Thymus (tissue), 11 donors: Measurements from ENCODE around the gene HEXD. TPM values are rescaled to one million over a fixed set of nuclear protein-coding genes. Genes with fewer than 3 reads are reported as not detected.

Experiments
- DNase-seq, 9 donors: peaks; one replicate each; pipeline ENCODE4 v3.0.0-alpha.2; 2013; ENCODE audit warnings: low spot score in 9 of 9, low read depth in 6 of 9, missing footprints in 1 of 9
- H3K27ac ChIP-seq, 2 donors: one replicate each; pipeline ENCODE4 v1.5.1; 2013; ENCODE audit warnings: control low read depth in 1 of 2, low read depth in 1 of 2, low read length in 1 of 2, mild to moderate bottlenecking in 1 of 2, moderate library complexity in 1 of 2
- H3K27me3 ChIP-seq, 2 donors: one replicate each; pipeline ENCODE4 v1.5.1; 2013; ENCODE audit warnings: low read length in 1 of 2; ENCODE audit not compliant: control insufficient read depth in 2 of 2, insufficient read depth in 1 of 2
- H3K36me3 ChIP-seq, 2 donors: one replicate each; pipeline ENCODE4 v1.5.1; 2013; ENCODE audit warnings: low read length in 1 of 2, mild to moderate bottlenecking in 1 of 2, moderate library complexity in 1 of 2; ENCODE audit not compliant: control insufficient read depth in 2 of 2, insufficient read depth in 2 of 2
- H3K4me1 ChIP-seq, 2 donors: one replicate each; pipeline ENCODE4 v1.5.1; 2013; ENCODE audit warnings: low read length in 2 of 2; ENCODE audit not compliant: control insufficient read depth in 2 of 2, insufficient read depth in 2 of 2
- H3K4me3 ChIP-seq, 2 donors: one replicate each; pipeline ENCODE4 v1.5.1; 2013; ENCODE audit warnings: low read length in 2 of 2, control low read depth in 1 of 2, mild to moderate bottlenecking in 1 of 2
- H3K9me3 ChIP-seq, 2 donors: one replicate each; pipeline ENCODE4 v1.5.1; 2013; ENCODE audit warnings: low read length in 1 of 2, mild to moderate bottlenecking in 1 of 2; ENCODE audit not compliant: control insufficient read depth in 2 of 2, insufficient read depth in 1 of 2
- WGBS: extraction: QIAGEN DNeasy Blood & Tissue Kit; methylation state at CpG from one replicate; pipeline ENCODE4 v1.1.7; 2013; 5-methylcytosine and 5-hydroxymethylcytosine counted together
- polyA plus RNA-seq: library from polyadenylated mRNA; stranded (reverse); fragments of 200-250 nt; gene quantifications from one replicate; pipeline ENCODE4 v1.2.3, GENCODE V29; 2013
- total RNA-seq: library from RNA; stranded (reverse); fragments of 120-200 nt; gene quantifications from one replicate; pipeline ENCODE4 v1.2.4, GENCODE V29; 2013
- donor health status: healthy.

Gene HEXD
- total and polyA plus RNA-seq, 2 donors: 15.9 to 186 TPM

- DNase-seq: no peak
- Histone ChIP-seq H3K4me3 (no peak overlapping the region), H3K27ac (no peak overlapping the region), H3K4me1 (no peaks in the 10 kb centered on the region), H3K9me3 (no peaks in the 10 kb centered on the region), H3K27me3 (no peaks in the 10 kb centered on the region), H3K36me3 (peaks cover 24 to 34% of the 10 kb centered on the region in 2 donors)
- WGBS: 95% methylated on average over 12 of the region's 12 CpGs
Observed at GRCh38 chr17:82435103-82435502, 17.0 kb downstream of the HEXD start.

DNA sequence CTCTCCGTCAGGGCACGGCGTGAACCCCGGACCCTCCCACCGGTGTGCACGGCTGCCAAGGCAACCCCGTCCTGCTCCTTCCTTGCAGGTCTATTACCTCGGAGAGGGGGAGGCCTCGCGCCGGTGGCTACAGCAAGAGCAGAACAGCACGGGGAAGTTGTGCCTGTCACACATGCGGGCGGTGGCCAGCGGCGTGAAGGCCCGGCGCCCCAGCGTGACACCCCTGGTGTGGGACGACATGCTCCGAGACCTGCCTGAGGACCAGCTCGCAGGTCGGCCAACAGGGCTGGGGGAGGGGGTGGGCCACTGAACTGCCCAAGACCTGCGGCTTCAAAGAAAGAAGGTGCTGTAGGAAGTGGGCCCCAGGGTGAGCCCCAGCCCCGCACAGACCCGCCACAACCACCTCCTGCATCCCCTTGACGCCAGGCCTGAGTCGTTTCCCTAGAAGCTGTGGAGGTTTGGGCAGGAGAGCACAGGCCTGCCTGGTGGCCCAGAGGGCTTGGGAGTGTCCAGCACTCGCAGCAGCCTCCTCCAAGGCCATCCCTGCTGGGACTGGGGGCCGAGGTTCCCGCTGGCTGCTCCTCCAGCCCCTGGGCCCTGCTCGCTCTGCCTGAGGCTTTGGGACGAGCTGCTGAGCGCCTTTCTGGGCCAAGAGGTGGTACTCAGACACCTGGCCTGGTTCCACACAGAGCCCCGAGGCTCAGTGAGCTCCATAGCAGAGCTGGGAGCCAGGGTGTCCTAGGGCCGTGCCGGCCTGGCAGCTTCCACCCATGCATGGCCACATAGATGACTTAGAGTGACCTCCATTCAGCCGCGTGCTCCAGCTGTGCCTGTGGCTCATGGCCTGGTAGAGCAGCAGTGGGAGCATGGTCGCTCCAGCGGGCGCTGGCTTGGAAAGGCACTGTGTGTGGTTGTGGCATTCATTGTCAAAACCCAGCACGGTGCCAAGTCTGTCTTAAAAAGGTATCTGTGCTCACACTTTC is 17.7 kb downstream of the HEXD start:
- WGBS: 97% methylated on average over 43 of the region's 43 CpGs
- Histone ChIP-seq H3K27me3 (no peaks in the 10 kb centered on the region), H3K4me1 (no peaks in the 10 kb centered on the region), H3K4me3 (no peak overlapping the region), H3K36me3 (peaks cover 24 to 33% of the 10 kb centered on the region in 2 donors), H3K9me3 (peaks cover 0 to 2% of the 10 kb centered on the region in 2 donors), H3K27ac (no peak overlapping the region)
- DNase-seq: no peak

DNA sequence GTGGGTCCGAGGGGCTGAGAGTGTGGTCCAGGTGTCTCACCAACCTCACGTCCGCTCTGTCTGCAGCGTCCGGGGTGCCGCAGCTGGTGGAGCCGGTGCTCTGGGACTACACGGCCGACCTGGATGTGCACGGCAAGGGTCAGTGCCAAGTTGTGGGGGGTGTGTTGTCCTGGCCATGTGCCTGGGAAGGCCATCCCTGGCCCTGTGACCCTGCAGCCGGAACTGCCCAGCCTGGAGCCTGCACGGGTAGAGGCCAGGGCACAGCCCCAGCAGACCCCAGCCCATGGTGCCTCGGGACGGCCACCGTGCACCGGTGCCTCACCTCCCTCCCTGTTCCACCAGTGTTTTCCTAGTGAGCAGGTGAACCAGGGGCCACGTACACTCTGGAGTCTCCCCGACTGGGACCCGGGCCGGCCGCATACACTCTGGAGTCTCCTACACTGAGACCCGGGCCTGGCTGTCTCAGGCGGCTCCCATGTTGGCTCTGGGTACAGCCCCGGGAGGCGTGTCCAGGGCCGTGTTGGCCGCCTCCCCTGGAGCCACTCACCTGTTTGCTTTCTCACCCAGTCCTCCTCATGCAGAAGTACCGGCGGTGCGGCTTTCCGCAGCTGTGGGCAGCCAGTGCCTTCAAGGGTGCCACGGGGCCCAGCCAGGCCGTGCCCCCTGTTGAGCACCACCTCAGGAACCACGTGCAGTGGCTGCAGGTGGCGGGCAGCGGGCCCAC is 18.6 kb downstream of the HEXD start:
- no peak overlapping the region for H3K4me3 ChIP-seq
- no peaks in the 10 kb centered on the region for H3K27me3 ChIP-seq
- H3K27ac ChIP-seq: no peak overlapping the region
- peaks cover 1 to 10% of the 10 kb centered on the region in 2 donors for H3K9me3 ChIP-seq
- no peaks in the 10 kb centered on the region for H3K4me1 ChIP-seq
- WGBS: 97% methylated on average over 36 of the region's 36 CpGs
- DNase-seq: no peak
- H3K36me3 ChIP-seq: peaks cover 30 to 36% of the 10 kb centered on the region in 2 donors

DNA sequence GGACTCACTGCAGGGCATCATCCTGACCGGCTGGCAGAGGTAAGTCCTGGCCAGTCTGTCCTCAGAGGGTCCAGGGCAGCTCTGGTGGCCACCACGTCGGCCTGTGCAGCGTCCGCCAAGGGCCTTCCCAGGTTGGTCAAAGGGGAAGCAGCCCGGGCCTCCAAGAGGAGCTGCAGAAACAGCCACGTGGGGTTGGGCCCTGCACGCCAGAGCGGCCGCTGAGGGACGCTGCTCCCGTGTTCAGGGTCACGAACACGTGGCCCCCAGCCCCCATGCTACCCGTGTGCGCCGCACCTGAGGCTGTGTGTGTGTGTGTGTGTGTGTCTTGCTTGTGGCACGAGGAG is 19.1 kb downstream of the HEXD start:
- Histone ChIP-seq H3K9me3 (peaks cover 1 to 12% of the 10 kb centered on the region in 2 donors), H3K4me3 (no peak overlapping the region), H3K4me1 (no peaks in the 10 kb centered on the region), H3K27ac (no peak overlapping the region), H3K27me3 (no peaks in the 10 kb centered on the region), H3K36me3 (peaks cover 33 to 37% of the 10 kb centered on the region in 2 donors)
- DNase-seq: no peak
- WGBS: 98% methylated on average over 18 of the region's 18 CpGs

DNA sequence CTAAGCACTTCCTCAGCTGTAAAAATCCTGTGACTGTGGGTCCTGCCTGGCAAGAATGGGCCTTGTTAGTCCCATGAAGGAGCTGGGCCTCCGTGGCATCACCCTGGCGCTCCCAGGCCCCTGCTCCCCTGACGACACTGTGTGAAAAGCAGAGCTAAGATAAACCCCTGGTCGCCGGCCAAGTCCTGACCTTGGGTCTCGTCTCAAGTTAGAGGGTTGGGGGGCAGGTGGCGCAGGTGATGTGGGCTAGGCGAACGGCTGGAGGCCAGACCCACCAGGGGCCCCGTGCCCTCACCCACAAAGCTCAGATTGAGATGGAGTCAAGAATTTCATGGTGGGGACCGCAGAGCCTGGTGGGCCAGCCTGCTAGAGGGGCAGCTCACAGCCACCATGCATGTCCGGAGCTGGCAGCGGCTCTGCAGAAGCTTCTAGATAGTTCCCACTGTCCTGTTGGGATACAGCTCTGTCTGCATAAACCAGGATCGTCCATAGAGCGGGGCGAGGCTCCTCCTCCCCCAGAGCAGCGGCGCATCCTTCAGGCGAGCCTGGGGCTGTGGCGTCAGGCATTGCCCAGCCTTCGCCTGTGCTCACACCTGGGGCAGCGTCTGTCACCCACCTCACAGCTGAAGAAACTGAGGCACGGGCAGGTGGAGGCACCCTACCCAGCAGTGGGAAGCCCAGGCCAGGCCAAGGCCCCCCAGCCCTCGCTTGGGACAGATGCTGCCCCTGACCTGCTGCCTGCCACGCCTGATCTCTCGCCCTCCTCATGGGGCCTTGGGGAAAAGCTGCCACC is 20.4 kb downstream of the HEXD start:
- Histone ChIP-seq H3K9me3 (peaks cover 1 to 12% of the 10 kb centered on the region in 2 donors), H3K4me1 (no peaks in the 10 kb centered on the region), H3K27me3 (no peaks in the 10 kb centered on the region), H3K4me3 (no peak overlapping the region), H3K27ac (no peak overlapping the region), H3K36me3 (peaks cover 40 to 50% of the 10 kb centered on the region in 2 donors)
- WGBS: 97% methylated on average over 26 of the region's 26 CpGs
- DNase-seq: no peak

DNA sequence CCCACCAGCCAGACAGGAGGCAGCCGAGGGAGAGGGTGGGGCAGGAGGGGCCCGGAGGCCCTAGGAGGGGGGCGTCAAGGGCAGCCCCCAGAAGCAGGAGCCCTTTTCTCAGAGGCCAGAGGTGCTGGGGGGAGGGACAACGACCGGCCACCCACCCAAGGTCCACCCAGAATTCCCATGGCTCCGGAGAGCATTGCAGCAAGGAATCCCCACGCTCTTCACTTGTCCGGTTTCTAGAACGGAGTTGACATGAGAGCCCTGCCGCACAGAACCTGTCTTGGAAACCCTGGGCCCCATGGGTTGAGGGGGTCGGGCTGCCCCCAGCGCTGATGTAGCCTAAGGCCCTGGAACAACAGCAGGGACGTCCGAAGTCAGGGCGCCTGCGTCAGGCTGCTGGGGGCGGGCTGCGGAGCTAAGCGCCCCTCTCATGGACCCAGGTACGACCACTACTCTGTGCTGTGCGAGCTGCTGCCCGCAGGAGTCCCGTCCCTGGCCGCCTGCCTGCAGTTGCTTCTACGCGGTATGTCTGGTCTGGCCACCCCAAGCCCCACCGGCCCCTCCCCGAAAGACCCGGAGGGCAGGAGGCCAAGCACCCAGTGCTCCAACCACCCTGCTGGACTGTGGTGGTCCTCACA is 21.2 kb downstream of the HEXD start:
- H3K4me1 ChIP-seq: no peaks in the 10 kb centered on the region
- H3K9me3 ChIP-seq: peaks cover 1 to 12% of the 10 kb centered on the region in 2 donors
- peaks cover 44 to 57% of the 10 kb centered on the region in 2 donors for H3K36me3 ChIP-seq
- no peak overlapping the region for H3K27ac ChIP-seq
- no peaks in the 10 kb centered on the region for H3K27me3 ChIP-seq
- no peak for DNase-seq
- WGBS: 94% methylated on average over 29 of the region's 29 CpGs
- H3K4me3 ChIP-seq: no peak overlapping the region

GRCh38 chr17:82439829-82440365 is 21.8 kb downstream of the HEXD start:
- no peak for DNase-seq
- H3K27ac ChIP-seq: no peak overlapping the region
- no peak overlapping the region for H3K4me3 ChIP-seq
- no peaks in the 10 kb centered on the region for H3K4me1 ChIP-seq
- H3K9me3 ChIP-seq: peaks cover 1 to 12% of the 10 kb centered on the region in 2 donors
- H3K36me3 ChIP-seq: peaks cover 50 to 63% of the 10 kb centered on the region in 2 donors
- no peaks in the 10 kb centered on the region for H3K27me3 ChIP-seq
- WGBS: 98% methylated on average over 34 of the region's 34 CpGs

- no peaks in the 10 kb centered on the region for H3K4me1 ChIP-seq
- H3K36me3 ChIP-seq: peaks cover 56 to 66% of the 10 kb centered on the region in 2 donors
- H3K9me3 ChIP-seq: peaks cover 1 to 12% of the 10 kb centered on the region in 2 donors
- H3K27ac ChIP-seq: no peak overlapping the region
- 82% methylated on average over 22 of the region's 22 CpGs for WGBS
- no peak overlapping the region for H3K4me3 ChIP-seq
- DNase-seq: no peak
- no peaks in the 10 kb centered on the region for H3K27me3 ChIP-seq
Observed at GRCh38 chr17:82440469-82440981, 22.4 kb downstream of the HEXD start.
